ENCODE results near the gene PID1.

PID1 gene

DNA sequence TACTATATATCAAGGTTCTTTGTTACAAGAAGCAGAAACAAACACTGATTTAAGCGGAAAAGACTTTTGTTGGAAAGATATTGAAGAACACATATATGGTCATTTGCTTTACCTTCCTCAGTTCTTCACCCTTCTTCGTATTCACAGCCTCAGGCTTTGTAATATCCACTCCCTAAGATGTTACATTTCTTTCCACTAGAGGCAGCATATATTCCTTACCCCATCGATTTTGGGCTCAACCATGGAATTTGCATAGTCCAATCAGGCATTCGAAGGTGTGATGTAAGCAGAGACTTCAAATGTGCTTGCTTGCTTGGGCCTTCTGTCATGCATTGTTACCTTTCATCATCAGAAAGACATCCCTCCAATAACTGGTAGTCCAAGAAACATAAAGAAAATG lies 287.4 kb downstream of the PID1 start:
- DNase-seq (ENCODE audit: low read depth), result no peak
- TF ChIP-seq, protein P1, sequence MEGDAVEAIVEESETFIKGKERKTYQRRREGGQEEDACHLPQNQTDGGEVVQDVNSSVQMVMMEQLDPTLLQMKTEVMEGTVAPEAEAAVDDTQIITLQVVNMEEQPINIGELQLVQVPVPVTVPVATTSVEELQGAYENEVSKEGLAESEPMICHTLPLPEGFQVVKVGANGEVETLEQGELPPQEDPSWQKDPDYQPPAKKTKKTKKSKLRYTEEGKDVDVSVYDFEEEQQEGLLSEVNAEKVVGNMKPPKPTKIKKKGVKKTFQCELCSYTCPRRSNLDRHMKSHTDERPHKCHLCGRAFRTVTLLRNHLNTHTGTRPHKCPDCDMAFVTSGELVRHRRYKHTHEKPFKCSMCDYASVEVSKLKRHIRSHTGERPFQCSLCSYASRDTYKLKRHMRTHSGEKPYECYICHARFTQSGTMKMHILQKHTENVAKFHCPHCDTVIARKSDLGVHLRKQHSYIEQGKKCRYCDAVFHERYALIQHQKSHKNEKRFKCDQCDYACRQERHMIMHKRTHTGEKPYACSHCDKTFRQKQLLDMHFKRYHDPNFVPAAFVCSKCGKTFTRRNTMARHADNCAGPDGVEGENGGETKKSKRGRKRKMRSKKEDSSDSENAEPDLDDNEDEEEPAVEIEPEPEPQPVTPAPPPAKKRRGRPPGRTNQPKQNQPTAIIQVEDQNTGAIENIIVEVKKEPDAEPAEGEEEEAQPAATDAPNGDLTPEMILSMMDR (IDR thresholded peaks at IDR 0.05; ENCODE audit: insufficient read depth, low read depth, low read length, missing control alignments), result no peak
- no peak overlapping the region for H3K4me3 ChIP-seq (ENCODE audit: low read length)

DNA sequence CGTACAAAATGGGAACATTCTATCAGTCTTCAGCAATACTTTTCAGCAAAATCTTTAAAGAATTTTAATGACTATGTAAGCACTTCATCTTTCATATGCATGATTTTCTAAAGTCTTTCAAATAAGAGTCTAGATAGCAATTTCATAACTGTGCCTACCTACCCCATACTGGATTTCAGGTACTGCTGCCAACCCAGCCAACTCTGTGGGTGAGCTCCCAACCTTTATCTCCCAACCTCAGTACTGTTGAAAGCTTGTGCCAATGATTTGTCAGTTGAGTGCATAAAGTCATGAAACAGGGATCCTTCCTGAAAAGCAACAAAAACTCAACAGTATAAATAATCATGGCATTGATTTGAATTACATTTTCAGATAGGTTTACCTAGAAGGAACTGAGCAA lies 296.9 kb downstream of the PID1 start:
- TF ChIP-seq, protein P1 (IDR thresholded peaks at IDR 0.05; ENCODE audit: insufficient read depth, low read depth, low read length, missing control alignments), result no peak

More for the DNA sequence above, 296.9 kb downstream of the PID1 start:
- no peak overlapping the region for H3K4me3 ChIP-seq (ENCODE audit: low read length)
- no peak for DNase-seq (ENCODE audit: low read depth)
